NCI-H748 (cell line): ENCODE measurements around the gene TMEM248.
A peak's percentile ranks its signal among the peaks of the same experiment; 100 is the strongest.
"Not testable (repeated sequence)": the region's sequence is repeated elsewhere in the genome, so short reads cannot be mapped to it uniquely, and the experiment has no call there.

ENCODE experiments used
- DNase-seq: peaks from one replicate; lab custom pipeline; 2025; ENCODE audit not compliant: unreplicated experiment; lab: John Stamatoyannopoulos, UW

The TMEM248 gene

GRCh38 chr7:66950311-66950710 lies 29.3 kb downstream of the TMEM248 start:
- DNase-seq, result no peak

GRCh38 chr7:66950763-66951162 lies 29.7 kb downstream of the TMEM248 start:
- no peak for DNase-seq

- no peak for DNase-seq
Measured at GRCh38 chr7:66952343-66953043, 31.5 kb downstream of the TMEM248 start.

- no peak for DNase-seq
Measured at GRCh38 chr7:66953044-66953427, 32.0 kb downstream of the TMEM248 start.

- no peak for DNase-seq
Measured at GRCh38 chr7:66957595-66958290, 36.7 kb downstream of the TMEM248 start.

- no peak for DNase-seq
Measured at GRCh38 chr7:66958538-66959350, 37.7 kb downstream of the TMEM248 start.

DNA sequence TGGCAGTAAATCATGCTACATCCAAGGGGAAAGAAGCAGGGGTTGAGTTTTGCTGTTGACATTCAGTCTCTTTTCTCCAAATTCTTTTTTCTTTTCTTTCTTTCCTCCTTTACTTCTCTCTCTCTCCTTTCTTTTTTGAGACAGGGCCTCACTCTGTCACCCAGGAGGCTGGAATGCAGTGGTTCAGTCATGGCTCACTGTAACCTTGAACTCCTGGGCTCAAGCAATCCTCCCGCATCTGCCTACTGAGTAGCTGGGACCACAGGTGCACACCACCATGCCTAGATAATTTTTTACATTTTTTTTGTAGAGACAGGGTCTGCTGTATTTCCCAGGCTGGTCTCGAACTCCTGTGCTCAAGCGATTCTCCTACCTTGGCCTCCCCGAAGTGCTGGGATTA lies 39.2 kb downstream of the TMEM248 start:
- no peak for DNase-seq

DNA sequence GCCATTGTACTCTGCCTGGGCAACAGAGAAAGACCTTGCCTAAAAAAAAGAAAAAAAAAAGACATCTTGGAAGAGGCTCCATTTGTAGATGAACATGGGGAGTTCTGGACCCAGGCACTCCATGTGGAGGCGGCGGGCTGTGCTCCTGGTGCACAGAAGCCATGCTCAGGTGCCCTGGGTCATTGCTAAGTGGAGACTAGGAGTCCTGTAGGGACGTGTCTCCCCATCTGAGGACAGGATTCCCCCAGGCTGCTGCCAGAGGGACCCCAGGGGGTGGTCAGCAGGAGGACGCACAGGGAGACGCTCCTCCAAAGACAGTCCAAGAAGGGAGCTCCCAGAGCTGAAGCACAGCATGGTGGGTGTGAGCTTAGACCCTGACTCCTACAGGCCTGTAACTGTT lies 40.1 kb downstream of the TMEM248 start:
- DNase-seq, result no peak

DNA sequence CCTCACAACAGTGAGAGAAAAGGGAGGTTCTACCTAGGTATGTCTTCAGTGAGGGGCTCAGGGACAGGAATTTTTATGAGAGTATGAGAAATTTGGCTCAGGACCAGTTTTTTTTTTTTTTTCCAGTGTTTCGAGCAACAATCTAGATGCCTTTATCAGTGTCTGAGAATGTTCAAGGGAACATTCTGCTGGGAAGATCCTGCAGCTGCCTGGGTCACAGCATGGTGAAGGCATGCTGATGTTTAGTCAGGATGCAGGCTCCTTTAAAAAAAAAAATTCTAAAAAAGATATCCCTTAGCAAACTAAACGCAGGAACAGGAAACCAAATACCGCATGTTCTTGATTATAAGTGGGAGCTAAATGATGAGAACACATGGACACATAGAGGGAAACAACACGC lies 43.4 kb downstream of the TMEM248 start:
- no peak for DNase-seq

- no peak for DNase-seq
Measured at GRCh38 chr7:66967029-66967428, 46.0 kb downstream of the TMEM248 start.

DNA sequence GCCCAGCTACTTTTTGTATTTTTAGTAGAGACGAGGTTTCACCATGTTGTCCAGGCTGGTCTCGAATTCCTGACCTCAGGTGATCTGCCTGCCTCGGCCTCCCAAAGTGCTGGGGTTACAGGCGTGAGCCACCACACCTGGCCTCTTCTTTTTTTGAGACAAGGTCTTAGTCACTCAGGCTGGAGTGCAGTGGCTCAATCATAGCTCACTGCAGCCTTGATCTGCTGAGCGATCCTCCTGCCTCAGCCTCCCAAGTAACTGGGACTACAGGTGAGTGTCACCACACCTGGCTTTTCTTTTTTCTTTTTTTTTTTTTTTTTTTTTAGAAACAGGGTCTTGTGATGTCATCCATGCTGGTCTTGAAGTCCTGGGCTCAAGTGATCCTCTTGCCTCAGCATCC lies 48.0 kb downstream of the TMEM248 start:
- not testable (repeated sequence) for DNase-seq

GRCh38 chr7:66970310-66970709 lies 49.3 kb downstream of the TMEM248 start:
- DNase-seq, result no peak

DNA sequence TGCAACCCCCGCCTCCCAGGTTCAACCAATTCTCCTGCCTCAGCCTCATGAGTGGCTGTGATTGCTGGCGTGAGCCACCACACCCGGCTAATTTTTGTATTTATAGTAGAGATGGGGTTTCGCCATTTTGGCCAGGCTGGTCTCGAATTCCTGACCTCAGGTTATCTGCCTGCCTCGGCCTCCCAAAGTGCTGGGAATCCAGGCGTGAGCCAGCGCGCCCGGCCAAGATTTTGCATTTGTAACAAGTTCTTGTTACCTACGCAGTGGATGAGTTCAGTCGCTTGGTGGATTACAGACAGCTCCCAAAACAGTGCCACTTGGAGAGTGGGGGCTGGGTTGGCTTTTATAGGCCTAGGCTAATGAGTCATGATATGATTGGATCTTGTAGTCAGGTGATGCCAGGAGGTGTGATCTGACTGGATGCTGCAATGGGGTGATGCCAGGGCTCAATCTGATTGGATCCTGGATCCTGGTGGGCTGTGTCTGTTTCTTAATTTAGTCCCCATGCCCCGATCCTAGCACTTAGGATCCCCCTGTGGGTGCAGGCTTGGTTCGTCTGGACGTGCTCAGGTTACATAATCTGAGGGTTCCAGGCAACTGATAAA lies 54.1 kb downstream of the TMEM248 start:
- peak; percentile 6 for DNase-seq

- not testable (repeated sequence) for DNase-seq
Measured at GRCh38 chr7:66978312-66978711, 57.3 kb downstream of the TMEM248 start.

DNA sequence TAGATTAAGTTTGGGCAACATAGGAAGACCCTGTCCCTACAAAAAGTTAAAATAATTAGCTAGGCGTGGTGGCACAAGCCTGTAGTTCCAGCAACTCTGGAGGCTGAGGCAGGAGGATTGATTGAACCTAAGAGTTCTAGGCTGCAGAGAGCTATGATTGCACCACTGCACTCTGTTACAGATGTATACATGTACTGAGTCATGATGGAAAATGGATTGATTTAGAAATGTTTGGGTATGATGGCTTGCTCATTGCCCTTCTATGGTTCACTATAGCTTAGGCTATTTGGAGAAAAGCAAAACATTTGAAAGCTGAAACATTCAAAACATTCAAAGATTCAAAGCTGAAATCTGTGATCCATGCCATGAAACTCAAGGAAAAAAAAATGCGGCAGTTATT lies 58.0 kb downstream of the TMEM248 start:
- not testable (repeated sequence) for DNase-seq

DNA sequence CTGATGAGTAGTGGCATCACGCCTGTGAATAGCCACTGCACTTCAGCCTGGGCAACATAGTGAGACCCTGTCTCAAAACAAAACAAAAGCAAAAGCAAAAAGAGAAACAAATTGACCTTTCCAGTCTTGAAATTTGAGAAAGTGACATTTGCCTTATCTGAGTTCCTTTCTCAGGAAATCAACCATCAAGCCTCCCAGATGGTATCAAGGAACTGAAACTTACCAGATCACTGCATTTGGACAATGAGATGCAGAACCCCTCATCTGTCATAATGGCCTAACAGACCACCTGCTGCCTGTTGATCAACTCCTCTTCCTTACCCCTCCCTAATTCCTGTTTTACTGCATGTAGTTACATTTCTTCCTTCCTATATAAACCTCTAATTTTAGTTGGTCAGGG lies 59.3 kb downstream of the TMEM248 start:
- not testable (repeated sequence) for DNase-seq

- DNase-seq, result not testable (repeated sequence)
Measured at GRCh38 chr7:66989552-66989951, 68.5 kb downstream of the TMEM248 start.

GRCh38 chr7:66994051-66994450 lies 73.0 kb downstream of the TMEM248 start:
- not testable (repeated sequence) for DNase-seq

- peak; percentile 53 for DNase-seq
Measured at GRCh38 chr7:66994691-66995049, 73.6 kb downstream of the TMEM248 start.

DNA sequence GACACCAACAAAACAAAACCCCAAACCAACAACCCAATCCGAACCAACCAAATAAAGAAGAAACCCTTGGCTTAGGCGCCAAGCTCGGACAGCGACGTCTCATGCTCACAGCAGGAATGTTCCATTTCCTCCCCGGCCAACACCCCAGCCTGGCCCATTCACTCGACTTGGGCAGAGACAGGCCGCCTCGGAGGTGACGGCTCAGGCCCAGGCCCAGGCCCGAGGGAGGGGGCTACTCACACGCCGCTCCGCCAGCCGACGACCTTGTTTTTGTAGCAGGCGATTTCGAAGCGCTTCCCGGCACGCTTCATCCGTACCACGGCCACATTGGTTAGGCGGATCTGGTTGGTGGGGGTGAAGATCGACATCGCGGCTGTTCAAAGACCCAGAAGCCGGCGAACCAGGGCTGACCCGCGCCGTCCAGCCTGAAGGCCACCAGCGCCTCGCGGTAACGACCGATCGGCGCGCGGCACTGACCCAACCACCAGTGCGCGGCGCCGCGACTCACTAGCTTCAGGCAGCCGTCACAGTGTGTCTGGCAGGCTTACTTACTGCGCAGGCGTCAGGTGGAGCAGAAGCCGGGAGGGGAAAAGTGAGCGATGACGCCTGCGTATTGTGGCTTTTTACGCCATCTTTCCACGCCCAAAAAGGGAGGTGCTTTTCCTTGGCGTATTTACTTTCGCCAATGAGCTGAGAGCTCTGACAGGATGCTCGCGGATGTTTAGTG lies 74.2 kb downstream of the TMEM248 start, which contains the start of gene SBDS:
Gene SBDS (minus strand): TSS at position 537 of the 727 bp plus-strand sequence. CDS start 169 bp downstream, at position 368.
- DNase-seq, result peak; percentile 99
